Mesendoderm (in vitro differentiated cells): ENCODE data around the gene FMNL2.

ENCODE experiments used
- DNase-seq: peaks from one replicate; pipeline ENCODE4 v3.0.0; 2013
- H2AK5ac ChIP-seq: 2 replicates; pipeline ENCODE4 v1.6.1; 2013; ENCODE audit warnings: low read length, inconsistent platforms
- H2BK120ac ChIP-seq: 2 replicates; pipeline ENCODE4 v1.6.1; 2013; ENCODE audit warnings: low read depth, mild to moderate bottlenecking, low read length, moderate library complexity, mixed read lengths
- H2BK15ac ChIP-seq: replicated peaks from 2 replicates; pipeline ENCODE4 v1.6.1; 2013; ENCODE audit warnings: low read depth, mild to moderate bottlenecking, moderate library complexity
- H2BK5ac ChIP-seq: 2 replicates; pipeline ENCODE4 v1.6.1; 2013; ENCODE audit warnings: low read length, inconsistent platforms
- H3K18ac ChIP-seq: 2 replicates; pipeline ENCODE4 v1.6.1; 2013; ENCODE audit warnings: mild to moderate bottlenecking, low read length, mixed read lengths
- H3K23ac ChIP-seq: one replicate; pipeline ENCODE4 v1.6.1; 2013; ENCODE audit warnings: low read length
- H3K27ac ChIP-seq: 2 replicates; pipeline ENCODE4 v1.5.1; 2013; ENCODE audit warnings: low read depth, mild to moderate bottlenecking, inconsistent platforms, low read length, moderate library complexity
- H3K27me3 ChIP-seq: 2 replicates; pipeline ENCODE4 v1.6.1; 2013; ENCODE audit warnings: low read length, control low read depth, mild to moderate bottlenecking, inconsistent platforms; ENCODE audit not compliant: insufficient read depth, poor library complexity
- H3K36me3 ChIP-seq: 2 replicates; pipeline ENCODE4 v1.6.1; 2013; ENCODE audit warnings: low read length, inconsistent platforms; ENCODE audit not compliant: control insufficient read depth, insufficient read depth
- H3K4ac ChIP-seq: one replicate; pipeline ENCODE4 v1.6.1; 2013; ENCODE audit warnings: low read depth, mild to moderate bottlenecking, low read length, moderate library complexity
- H3K4me1 ChIP-seq: 2 replicates; pipeline ENCODE4 v1.6.1; 2013; ENCODE audit warnings: low read depth, low read length, inconsistent platforms; ENCODE audit not compliant: control insufficient read depth
- H3K4me2 ChIP-seq: 2 replicates; pipeline ENCODE4 v1.6.1; 2013; ENCODE audit warnings: low read length
- H3K4me3 ChIP-seq: 2 replicates; pipeline ENCODE4 v1.5.1; 2013; ENCODE audit warnings: mild to moderate bottlenecking, low read length
- H3K56ac ChIP-seq: one replicate; pipeline ENCODE4 v1.6.1; 2013; ENCODE audit warnings: low read length
- H3K79me1 ChIP-seq: 2 replicates; pipeline ENCODE4 v1.6.1; 2013; ENCODE audit warnings: low read length, inconsistent platforms
- H3K79me2 ChIP-seq: 2 replicates; pipeline ENCODE4 v1.6.1; 2013; ENCODE audit warnings: mild to moderate bottlenecking, low read length; ENCODE audit not compliant: control insufficient read depth, insufficient read depth
- H3K9ac ChIP-seq: 2 replicates; pipeline ENCODE4 v1.6.1; 2013; ENCODE audit warnings: low read length, inconsistent platforms
- H4K5ac ChIP-seq: one replicate; pipeline ENCODE4 v1.6.1; 2013; ENCODE audit warnings: low read length
- H4K8ac ChIP-seq: one replicate; pipeline ENCODE4 v1.6.1; 2013; ENCODE audit warnings: low read depth, mild to moderate bottlenecking, control low read depth, low read length, moderate library complexity
- WGBS: extraction: QIAGEN DNeasy Blood & Tissue Kit; methylation state at CpG from one replicate; pipeline ENCODE4 v1.1.7; 2013; ENCODE audit warnings: low lambda C conversion rate, missing lambda C conversion rate; ENCODE audit not compliant: insufficient coverage; ENCODE audit errors: extremely low coverage; 5-methylcytosine and 5-hydroxymethylcytosine counted together

FMNL2 gene

GRCh38 chr2:152650768-152651371, 315.9 kb downstream of the FMNL2 start:
- WGBS, result no CpG with 5 or more reads among the region's 6 CpGs
- peaks cover 1% of the 10 kb centered on the region for H3K36me3 ChIP-seq
- no peak overlapping the region for H3K4ac ChIP-seq
- H4K8ac ChIP-seq, result no peak overlapping the region
- H3K56ac ChIP-seq, result no peak overlapping the region
- no peak for DNase-seq
- H2BK5ac ChIP-seq, result no peak overlapping the region
- no peaks in the 10 kb centered on the region for H3K79me1 ChIP-seq
- H3K9ac ChIP-seq, result no peak overlapping the region
- H3K4me3 ChIP-seq, result no peak overlapping the region
- H3K4me1 ChIP-seq, result no peaks in the 10 kb centered on the region
- H2AK5ac ChIP-seq, result no peak overlapping the region
- H3K27me3 ChIP-seq, result no peaks in the 10 kb centered on the region
- H3K18ac ChIP-seq, result no peak overlapping the region
- H2BK15ac ChIP-seq, result no peak overlapping the region
- no peak overlapping the region for H3K23ac ChIP-seq
- H3K27ac ChIP-seq, result no peak overlapping the region
- H4K5ac ChIP-seq, result no peak overlapping the region
- H3K4me2 ChIP-seq, result no peak overlapping the region
- no peak overlapping the region for H2BK120ac ChIP-seq
- no peaks in the 10 kb centered on the region for H3K79me2 ChIP-seq

- peaks cover 1% of the 10 kb centered on the region for H3K36me3 ChIP-seq
- WGBS, result no CpG with 5 or more reads among the region's 2 CpGs
These were observed 316.9 kb downstream of the FMNL2 start for GRCh38 chr2:152651834-152652233.

GRCh38 chr2:152655880-152656279, 320.9 kb downstream of the FMNL2 start:
- no peak for DNase-seq
- H4K5ac ChIP-seq, result no peak overlapping the region
- no peak overlapping the region for H3K9ac ChIP-seq
- no peaks in the 10 kb centered on the region for H3K4me1 ChIP-seq
- no peaks in the 10 kb centered on the region for H3K79me1 ChIP-seq
- no peak overlapping the region for H3K18ac ChIP-seq
- peaks cover 1% of the 10 kb centered on the region for H3K36me3 ChIP-seq
- H2BK15ac ChIP-seq, result no peak overlapping the region
- no peaks in the 10 kb centered on the region for H3K79me2 ChIP-seq
- H3K27me3 ChIP-seq, result no peaks in the 10 kb centered on the region
- H2BK120ac ChIP-seq, result no peak overlapping the region
- no peak overlapping the region for H3K56ac ChIP-seq
- no peak overlapping the region for H2AK5ac ChIP-seq
- H2BK5ac ChIP-seq, result no peak overlapping the region
- no peak overlapping the region for H3K4me2 ChIP-seq
- no peak overlapping the region for H3K27ac ChIP-seq
- H3K23ac ChIP-seq, result no peak overlapping the region
- WGBS, result no CpG with 5 or more reads among the region's 1 CpG
- no peak overlapping the region for H4K8ac ChIP-seq
- H3K4ac ChIP-seq, result no peak overlapping the region
- H3K4me3 ChIP-seq, result no peak overlapping the region

More at GRCh38 chr2:152651834-152652233, 316.9 kb downstream of the FMNL2 start:
- DNase-seq, result no peak
- Histone ChIP-seq H3K18ac (no peak overlapping the region), H2BK5ac (no peak overlapping the region), H2AK5ac (no peak overlapping the region), H3K4ac (no peak overlapping the region), H3K56ac (no peak overlapping the region), H3K4me2 (no peak overlapping the region), H3K79me1 (no peaks in the 10 kb centered on the region), H4K5ac (no peak overlapping the region), H3K9ac (no peak overlapping the region), H3K4me3 (no peak overlapping the region), H3K79me2 (no peaks in the 10 kb centered on the region), H2BK120ac (no peak overlapping the region), H3K23ac (no peak overlapping the region), H4K8ac (no peak overlapping the region), H3K27ac (no peak overlapping the region), H3K27me3 (no peaks in the 10 kb centered on the region), H3K4me1 (no peaks in the 10 kb centered on the region), H2BK15ac (no peak overlapping the region)

GRCh38 chr2:152657043-152657442, 322.1 kb downstream of the FMNL2 start:
- Histone ChIP-seq H3K4me1 (no peaks in the 10 kb centered on the region), H3K4ac (no peak overlapping the region), H3K4me2 (no peak overlapping the region), H3K27ac (no peak overlapping the region), H4K5ac (no peak overlapping the region), H3K79me2 (no peaks in the 10 kb centered on the region), H2BK120ac (no peak overlapping the region), H2BK5ac (no peak overlapping the region), H3K9ac (no peak overlapping the region), H2AK5ac (no peak overlapping the region), H4K8ac (no peak overlapping the region), H3K4me3 (no peak overlapping the region), H3K27me3 (no peaks in the 10 kb centered on the region), H3K18ac (no peak overlapping the region), H3K36me3 (peaks cover 4% of the 10 kb centered on the region), H3K23ac (no peak overlapping the region), H3K79me1 (no peaks in the 10 kb centered on the region), H2BK15ac (no peak overlapping the region), H3K56ac (no peak overlapping the region)
- no CpG with 5 or more reads among the region's 4 CpGs for WGBS
- no peak for DNase-seq

GRCh38 chr2:152658221-152658620, 323.2 kb downstream of the FMNL2 start:
- Histone ChIP-seq H3K18ac (no peak overlapping the region), H3K36me3 (peaks cover 4% of the 10 kb centered on the region), H4K8ac (no peak overlapping the region), H3K4me3 (no peak overlapping the region), H3K4ac (no peak overlapping the region), H4K5ac (no peak overlapping the region), H3K9ac (no peak overlapping the region), H2BK15ac (no peak overlapping the region), H2BK120ac (no peak overlapping the region), H3K56ac (no peak overlapping the region), H3K79me1 (no peaks in the 10 kb centered on the region), H3K27me3 (no peaks in the 10 kb centered on the region), H3K23ac (no peak overlapping the region), H3K79me2 (no peaks in the 10 kb centered on the region), H3K4me1 (no peaks in the 10 kb centered on the region), H2BK5ac (no peak overlapping the region), H3K27ac (no peak overlapping the region), H3K4me2 (no peak overlapping the region), H2AK5ac (no peak overlapping the region)
- 100% methylated on average over 1 of the region's 1 CpG for WGBS
- DNase-seq, result no peak

- H3K18ac ChIP-seq, result no peak overlapping the region
- WGBS, result no CpG with 5 or more reads among the region's 4 CpGs
- H4K8ac ChIP-seq, result no peak overlapping the region
- no peak overlapping the region for H3K23ac ChIP-seq
- DNase-seq, result no peak
- H4K5ac ChIP-seq, result no peak overlapping the region
- H3K56ac ChIP-seq, result no peak overlapping the region
- no peak overlapping the region for H3K4ac ChIP-seq
- no peak overlapping the region for H2BK5ac ChIP-seq
- H3K36me3 ChIP-seq, result peaks cover 6% of the 10 kb centered on the region
- H2BK15ac ChIP-seq, result no peak overlapping the region
- no peak overlapping the region for H3K4me3 ChIP-seq
- H2AK5ac ChIP-seq, result no peak overlapping the region
- H3K79me1 ChIP-seq, result no peaks in the 10 kb centered on the region
- no peak overlapping the region for H2BK120ac ChIP-seq
- H3K27me3 ChIP-seq, result no peaks in the 10 kb centered on the region
- H3K4me2 ChIP-seq, result no peak overlapping the region
- H3K27ac ChIP-seq, result no peak overlapping the region
- H3K79me2 ChIP-seq, result no peaks in the 10 kb centered on the region
- no peak overlapping the region for H3K9ac ChIP-seq
- no peaks in the 10 kb centered on the region for H3K4me1 ChIP-seq
These were observed 326.1 kb downstream of the FMNL2 start for GRCh38 chr2:152661076-152661475.
